ENCODE measurements around the gene NTSR1. TPM values are rescaled to one million over a fixed set of nuclear protein-coding genes. Genes with fewer than 3 reads are reported as not detected.

Gene NTSR1
- total and polyA plus RNA-seq, 7 experiments from 2014 or later = 0.11 to 0.78 (median 0.14) TPM; not detected in 3

GRCh38 chr20:62796699-62797491, 88.3 kb downstream of the NTSR1 start:
- H3K27ac ChIP-seq (ENCODE audit: low read depth, low read length) = peak overlapping the region; percentile 80
- ATAC-seq (no peak), DNase-seq (no peak)
- Mint-ChIP-seq H3K27ac (peak overlapping the region in 8 of 9 donors; percentile 24 to 88 (median 76)), H3K36me3 (peaks cover 0 to 14% (median 8%) of the 10 kb centered on the region in 5 donors), H3K27me3 (no peaks in the 10 kb centered on the region), H3K4me1 (peaks cover 23 to 40% (median 34%) of the 10 kb centered on the region in 7 donors), H3K9me3 (peaks cover 0 to 5% (median 0%) of the 10 kb centered on the region in 11 donors), H3K4me3 (peak overlapping the region; percentile 47 to 90 (median 82))
- POLR2A ChIA-PET = interaction anchor here (0.7 to 4.6 kb wide), 13 partner anchors 7 to 410 kb away, joined by 3 to 65 read pairs (median 4); partner anchors contain the start of genes OGFR and RPS21
- intact Hi-C loops (cut with micrococcal nuclease) = loop anchor here (1.0 to 10.0 kb wide), 6 partner anchors 420 to 938 kb away; partner anchors contain the start of genes ADRM1 (in 1 of the 2), GMEB2 (in 1 of the 2), LIME1 (in 1 of the 2) and LSM14B (in 1 of the 2)
- no peak overlapping the region for H3K4me3 ChIP-seq (ENCODE audit: low read length)
- no peaks in the 10 kb centered on the region for H3K27me3 ChIP-seq (ENCODE audit: control insufficient read depth in 2 of 2, insufficient read depth in 2 of 2, low read length in 2 of 2)
- peaks cover 0 to 40% (median 0%) of the 10 kb centered on the region in 3 experiments for H3K36me3 ChIP-seq (ENCODE audit: control insufficient read depth in 2 of 3, insufficient read depth in 3 of 3, low read length in 3 of 3)
- no peaks in the 10 kb centered on the region for H3K9me3 ChIP-seq (ENCODE audit: control insufficient read depth in 2 of 3, low read length in 3 of 3)
- CTCF ChIA-PET = interaction anchor here (1.0 to 2.9 kb wide), 2 partner anchors 12 to 111 kb away, joined by 3 to 15 read pairs; no protein-coding TSS in a partner anchor
- H3K4me1 ChIP-seq (ENCODE audit: control insufficient read depth in 2 of 2, insufficient read depth in 2 of 2, low read length in 2 of 2) = peaks cover 12 to 16% of the 10 kb centered on the region in 2 donors

DNA sequence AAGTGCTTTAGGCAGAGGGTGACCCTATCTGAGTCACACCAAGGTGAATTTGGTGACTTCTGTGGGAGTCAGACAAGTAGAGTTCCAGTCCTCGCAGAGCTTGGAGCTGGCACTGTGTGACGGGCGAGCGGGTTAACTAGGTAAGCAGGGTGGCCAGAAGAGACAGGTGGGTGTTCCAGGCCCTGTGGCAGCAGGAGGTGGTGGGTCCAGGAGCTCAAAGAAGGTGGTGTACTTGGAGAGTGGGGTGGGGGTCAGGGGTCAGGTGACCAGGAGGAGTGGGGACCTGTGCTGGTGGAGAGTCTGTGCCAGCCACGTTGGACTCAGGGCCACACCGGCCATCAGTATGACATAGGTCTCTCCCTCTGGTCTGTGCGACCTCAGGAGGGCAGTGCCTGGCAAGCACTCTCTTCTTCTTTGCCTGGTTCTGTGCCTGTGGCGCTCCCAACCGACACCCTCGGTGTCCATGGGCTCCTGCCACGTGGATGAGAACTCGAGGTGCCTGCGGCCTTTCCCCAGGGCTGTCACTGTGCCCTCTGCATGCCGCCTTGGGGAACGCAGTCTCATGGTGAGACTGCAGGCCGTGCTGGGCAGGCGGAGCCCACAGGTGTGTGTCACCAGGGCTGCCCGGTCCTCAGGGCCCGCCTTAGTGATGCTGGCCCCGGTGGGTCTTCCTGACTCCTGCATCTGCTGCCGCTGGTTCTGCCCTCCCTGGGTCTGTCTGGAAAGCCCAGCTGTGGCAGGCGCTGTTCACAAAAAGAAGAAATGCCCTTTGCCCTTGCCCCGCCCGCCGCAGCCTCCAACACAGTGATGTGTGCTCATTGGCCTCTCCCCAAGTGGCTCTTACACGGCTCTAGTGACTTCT, 89.3 kb downstream of the NTSR1 start:
- Histone ChIP-seq H3K4me1 (ENCODE audit: control insufficient read depth in 2 of 2, insufficient read depth in 2 of 2, low read length in 2 of 2) (peaks cover 12 to 13% of the 10 kb centered on the region in 2 donors), H3K36me3 (ENCODE audit: control insufficient read depth in 2 of 3, insufficient read depth in 3 of 3, low read length in 3 of 3) (peaks cover 0 to 40% (median 0%) of the 10 kb centered on the region in 3 experiments), H3K27ac (ENCODE audit: low read depth, low read length) (no peak overlapping the region), H3K9me3 (ENCODE audit: control insufficient read depth in 2 of 3, low read length in 3 of 3) (no peaks in the 10 kb centered on the region), H3K27me3 (ENCODE audit: control insufficient read depth in 2 of 2, insufficient read depth in 2 of 2, low read length in 2 of 2) (no peaks in the 10 kb centered on the region), H3K4me3 (ENCODE audit: low read length) (no peak overlapping the region)
- CTCF ChIA-PET = interaction anchor here (2.9 kb wide), 1 partner anchor 11 kb away, joined by 15 read pairs; no protein-coding TSS in a partner anchor
- H3K9me3 Mint-ChIP-seq = peaks cover 0 to 5% (median 0%) of the 10 kb centered on the region in 11 donors
- intact Hi-C loops (cut with micrococcal nuclease) = loop anchor here (2.0 to 10.0 kb wide), 4 partner anchors 419 to 937 kb away; partner anchors contain the start of genes GMEB2 (in 1 of the 2), LIME1 (in 1 of the 2), PPDPF (in 1 of the 2) and SLC2A4RG (in 1 of the 2)
- no peaks in the 10 kb centered on the region for H3K27me3 Mint-ChIP-seq
- peaks cover 0 to 14% (median 8%) of the 10 kb centered on the region in 5 donors for H3K36me3 Mint-ChIP-seq
- H3K4me3 Mint-ChIP-seq = peak overlapping the region; percentile 47 to 90 (median 82)
- peak overlapping the region; percentile 31 to 88 (median 77) for H3K27ac Mint-ChIP-seq
- POLR2A ChIA-PET = interaction anchor here (0.6 to 1.2 kb wide), 4 partner anchors 65 to 372 kb away, joined by 3 read pairs; no protein-coding TSS in a partner anchor
- peaks cover 21 to 37% (median 31%) of the 10 kb centered on the region in 7 donors for H3K4me1 Mint-ChIP-seq
- ATAC-seq (no peak), DNase-seq (no peak)

DNA sequence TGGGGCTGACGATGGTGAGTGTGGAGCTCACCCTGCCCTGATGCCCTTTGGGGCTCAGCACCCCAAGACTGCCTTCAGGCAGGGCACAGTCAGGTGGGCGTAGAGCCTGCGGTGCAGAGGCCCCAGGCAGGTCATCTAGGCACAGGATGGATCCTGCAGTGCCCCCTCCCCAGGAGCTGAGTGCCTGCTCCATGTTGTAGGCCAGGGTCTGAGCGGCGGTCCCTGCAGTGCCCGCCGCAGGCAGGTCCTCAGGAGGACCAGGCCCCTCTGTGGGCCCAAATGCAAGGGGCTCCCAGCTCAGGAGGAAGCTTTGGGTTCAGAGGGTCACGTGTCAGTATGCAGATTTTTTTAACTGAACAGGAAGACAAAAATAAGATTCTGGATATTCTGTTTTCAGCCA, 90.4 kb downstream of the NTSR1 start:
- intact Hi-C loops (cut with micrococcal nuclease) = loop anchor here (5.0 to 10.0 kb wide), 3 partner anchors 723 to 936 kb away; partner anchors contain the start of genes GMEB2 (in 1 of the 2), LIME1 (in 1 of the 2), PPDPF (in 1 of the 2) and SLC2A4RG (in 1 of the 2)
- H3K36me3 Mint-ChIP-seq = peaks cover 0 to 14% (median 8%) of the 10 kb centered on the region in 5 donors
- no peak overlapping the region for H3K4me3 ChIP-seq (ENCODE audit: low read length)
- H3K36me3 ChIP-seq (ENCODE audit: control insufficient read depth in 2 of 3, insufficient read depth in 3 of 3, low read length in 3 of 3) = peaks cover 0 to 40% (median 0%) of the 10 kb centered on the region in 3 experiments
- H3K4me1 Mint-ChIP-seq = peaks cover 20 to 41% (median 27%) of the 10 kb centered on the region in 7 donors
- H3K4me1 ChIP-seq (ENCODE audit: control insufficient read depth in 2 of 2, insufficient read depth in 2 of 2, low read length in 2 of 2) = peaks cover 7 to 9% of the 10 kb centered on the region in 2 donors
- DNase-seq = no peak
- ChIA-PET CTCF (no interaction called here), POLR2A (no interaction called here)
- H3K4me3 Mint-ChIP-seq = no peak overlapping the region
- H3K9me3 Mint-ChIP-seq = peaks cover 0 to 5% (median 0%) of the 10 kb centered on the region in 11 donors
- no peaks in the 10 kb centered on the region for H3K27me3 Mint-ChIP-seq
- peak overlapping the region in 2 of 9 donors; percentile 41 to 60 for H3K27ac Mint-ChIP-seq
- no peak overlapping the region for H3K27ac ChIP-seq (ENCODE audit: low read depth, low read length)
- H3K9me3 ChIP-seq (ENCODE audit: control insufficient read depth in 2 of 3, low read length in 3 of 3) = no peaks in the 10 kb centered on the region
- H3K27me3 ChIP-seq (ENCODE audit: control insufficient read depth in 2 of 2, insufficient read depth in 2 of 2, low read length in 2 of 2) = no peaks in the 10 kb centered on the region
- ATAC-seq = no peak

DNA sequence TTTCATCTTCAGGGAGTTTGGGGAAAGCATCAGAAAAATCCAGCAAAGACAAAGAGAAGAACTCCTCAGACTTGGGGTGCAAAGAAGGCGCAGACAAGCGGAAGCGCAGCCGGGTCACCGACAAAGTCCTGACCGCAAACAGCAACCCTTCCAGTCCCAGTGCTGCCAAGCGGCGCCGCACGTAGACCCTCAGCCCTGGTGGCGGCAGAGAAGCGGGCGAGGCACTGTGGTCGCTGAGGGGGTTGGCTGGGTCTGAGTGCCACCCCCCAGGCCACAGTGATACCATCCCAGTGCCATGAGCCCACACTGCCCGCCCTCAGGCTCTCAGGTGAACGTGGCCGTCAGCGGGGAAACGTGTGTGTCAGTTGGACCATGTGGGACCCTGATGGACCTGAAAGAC, 90.8 kb downstream of the NTSR1 start:
- peaks cover 9 to 11% of the 10 kb centered on the region in 2 donors for H3K4me1 ChIP-seq (ENCODE audit: control insufficient read depth in 2 of 2, insufficient read depth in 2 of 2, low read length in 2 of 2)
- H3K9me3 ChIP-seq (ENCODE audit: control insufficient read depth in 2 of 3, low read length in 3 of 3) = no peaks in the 10 kb centered on the region
- H3K4me3 Mint-ChIP-seq = peak overlapping the region in 3 of 10 donors; percentile 2 to 59 (median 8)
- DNase-seq (no peak), ATAC-seq (no peak)
- H3K27me3 ChIP-seq (ENCODE audit: control insufficient read depth in 2 of 2, insufficient read depth in 2 of 2, low read length in 2 of 2) = no peaks in the 10 kb centered on the region
- no peak overlapping the region for H3K27ac ChIP-seq (ENCODE audit: low read depth, low read length)
- CTCF ChIA-PET = no interaction called here
- H3K9me3 Mint-ChIP-seq = peaks cover 0 to 5% (median 0%) of the 10 kb centered on the region in 11 donors
- H3K4me1 Mint-ChIP-seq = peaks cover 23 to 43% (median 30%) of the 10 kb centered on the region in 7 donors
- H3K27ac Mint-ChIP-seq = peak overlapping the region in 2 of 9 donors; percentile 41 to 60
- no peak overlapping the region for H3K4me3 ChIP-seq (ENCODE audit: low read length)
- H3K36me3 ChIP-seq (ENCODE audit: control insufficient read depth in 2 of 3, insufficient read depth in 3 of 3, low read length in 3 of 3) = peaks cover 0 to 40% (median 0%) of the 10 kb centered on the region in 3 experiments
- no peaks in the 10 kb centered on the region for H3K27me3 Mint-ChIP-seq
- peaks cover 0 to 14% (median 8%) of the 10 kb centered on the region in 5 donors for H3K36me3 Mint-ChIP-seq
- POLR2A ChIA-PET = no interaction called here
- intact Hi-C loops (cut with micrococcal nuclease) = loop anchor here (5.0 to 10.0 kb wide), 3 partner anchors 723 to 935 kb away; partner anchors contain the start of genes GMEB2 (in 1 of the 2), LIME1 (in 1 of the 2), PPDPF (in 1 of the 2) and SLC2A4RG (in 1 of the 2)

DNA sequence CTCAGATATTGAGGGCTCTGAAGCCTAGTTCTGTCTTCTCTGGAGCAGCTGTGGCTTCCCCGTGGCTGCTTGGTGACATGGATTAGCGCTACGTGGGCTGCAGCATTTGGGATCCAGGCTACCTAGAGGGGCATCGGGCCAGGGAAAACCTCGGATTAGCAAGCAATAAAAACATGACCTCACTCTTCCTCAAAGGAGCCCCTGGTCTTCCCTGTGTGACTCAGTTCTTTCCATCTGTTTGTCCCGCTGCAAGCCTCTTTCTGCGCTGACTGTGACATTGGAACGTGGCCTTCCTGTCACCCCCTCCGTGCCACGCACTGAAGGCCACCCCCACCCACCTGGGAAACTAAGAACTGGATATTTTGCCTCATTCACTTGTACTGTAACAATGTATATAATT, 91.2 kb downstream of the NTSR1 start:
- Histone ChIP-seq H3K36me3 (ENCODE audit: control insufficient read depth in 2 of 3, insufficient read depth in 3 of 3, low read length in 3 of 3) (peaks cover 0 to 40% (median 0%) of the 10 kb centered on the region in 3 experiments), H3K27ac (ENCODE audit: low read depth, low read length) (no peak overlapping the region), H3K27me3 (ENCODE audit: control insufficient read depth in 2 of 2, insufficient read depth in 2 of 2, low read length in 2 of 2) (no peaks in the 10 kb centered on the region), H3K4me1 (ENCODE audit: control insufficient read depth in 2 of 2, insufficient read depth in 2 of 2, low read length in 2 of 2) (peaks cover 9 to 11% of the 10 kb centered on the region in 2 donors), H3K4me3 (ENCODE audit: low read length) (no peak overlapping the region), H3K9me3 (ENCODE audit: control insufficient read depth in 2 of 3, low read length in 3 of 3) (no peaks in the 10 kb centered on the region)
- ATAC-seq (no peak), DNase-seq (no peak)
- H3K27ac Mint-ChIP-seq = peak overlapping the region in 1 of 9 donors; percentile 58
- H3K27me3 Mint-ChIP-seq = no peaks in the 10 kb centered on the region
- POLR2A ChIA-PET = no interaction called here
- H3K9me3 Mint-ChIP-seq = peaks cover 0 to under 1% (median 0%) of the 10 kb centered on the region in 11 donors
- CTCF ChIA-PET = no interaction called here
- intact Hi-C loops (cut with micrococcal nuclease) = loop anchor here (5.0 to 10.0 kb wide), 5 partner anchors 207 to 935 kb away; partner anchors contain the start of genes ARFGAP1 (in 1 of the 2), BHLHE23 (in 1 of the 2), GMEB2 (in 1 of the 2) and LIME1 (in 1 of the 2)
- peaks cover 23 to 40% (median 29%) of the 10 kb centered on the region in 7 donors for H3K4me1 Mint-ChIP-seq
- peaks cover 0 to 14% (median 9%) of the 10 kb centered on the region in 5 donors for H3K36me3 Mint-ChIP-seq
- peak overlapping the region in 3 of 10 donors; percentile 2 to 59 (median 36) for H3K4me3 Mint-ChIP-seq

All from naive thymus-derived CD4-positive, alpha-beta T cell (primary cell).